ENCODE data around the gene CD99. TPM values are rescaled to one million over a fixed set of nuclear protein-coding genes. Genes with fewer than 3 reads are reported as not detected.
A peak's percentile ranks its signal among the peaks of the same experiment; 100 is the strongest.

The CD99 gene
- total RNA-seq, 1 experiment from 2014 or later = 77.9 TPM

DNA sequence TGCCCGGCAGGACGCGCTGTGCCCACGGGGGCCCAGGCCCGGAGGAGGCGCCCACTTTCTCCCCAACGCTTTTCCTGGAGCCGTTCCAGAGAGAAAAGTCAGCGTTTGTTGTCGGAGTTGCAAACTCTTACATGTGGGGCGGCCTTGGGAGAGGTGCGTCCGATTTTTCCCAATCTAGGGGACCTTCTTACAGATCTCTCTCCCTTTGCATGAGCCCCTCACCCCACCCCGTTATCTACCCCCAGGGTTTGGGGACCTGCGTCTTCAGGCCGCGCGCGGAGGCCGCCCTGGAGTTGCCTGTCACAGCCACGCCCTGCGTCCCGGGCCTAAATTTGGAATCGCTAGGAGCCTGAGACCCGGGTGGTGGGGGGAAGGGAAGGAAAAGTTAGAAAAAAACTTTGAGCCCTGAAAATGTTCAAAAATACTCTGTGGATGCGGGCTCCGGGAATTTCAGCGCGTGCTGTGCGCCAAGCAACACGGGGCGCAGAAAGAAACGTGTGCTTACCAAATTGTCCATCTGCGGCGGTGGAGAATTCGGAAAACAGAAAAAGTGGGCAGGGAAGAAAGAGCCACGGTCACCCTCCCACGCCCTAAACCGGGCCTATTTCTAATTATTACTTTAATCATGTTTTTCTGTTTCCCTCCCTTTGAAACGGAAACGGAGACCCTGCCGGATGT is 587 bp downstream of the CD99 start (continued):
- TF ChIP-seq MYBL2 (CRISPR knock-in tag; IDR thresholded peaks at IDR 0.05) = no peak
- no peak for TF ChIP-seq ZNF219 (CRISPR knock-in tag; IDR thresholded peaks at IDR 0.05; ENCODE audit: borderline replicate concordance)
- TF ChIP-seq, protein P1, sequence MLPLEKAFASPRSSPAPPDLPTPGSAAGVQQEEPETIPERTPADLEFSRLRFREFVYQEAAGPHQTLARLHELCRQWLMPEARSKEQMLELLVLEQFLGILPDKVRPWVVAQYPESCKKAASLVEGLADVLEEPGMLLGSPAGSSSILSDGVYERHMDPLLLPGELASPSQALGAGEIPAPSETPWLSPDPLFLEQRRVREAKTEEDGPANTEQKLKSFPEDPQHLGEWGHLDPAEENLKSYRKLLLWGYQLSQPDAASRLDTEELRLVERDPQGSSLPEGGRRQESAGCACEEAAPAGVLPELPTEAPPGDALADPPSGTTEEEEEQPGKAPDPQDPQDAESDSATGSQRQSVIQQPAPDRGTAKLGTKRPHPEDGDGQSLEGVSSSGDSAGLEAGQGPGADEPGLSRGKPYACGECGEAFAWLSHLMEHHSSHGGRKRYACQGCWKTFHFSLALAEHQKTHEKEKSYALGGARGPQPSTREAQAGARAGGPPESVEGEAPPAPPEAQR (CRISPR knock-in tag; IDR thresholded peaks at IDR 0.05) = no peak
- TF ChIP-seq GRHL2 (CRISPR knock-in tag; IDR thresholded peaks at IDR 0.05; ENCODE audit: insufficient replicate concordance, severe bottlenecking) = no peak
- TF ChIP-seq ZNF263 (CRISPR knock-in tag; IDR thresholded peaks at IDR 0.05; ENCODE audit: low read depth) = no peak

DNA sequence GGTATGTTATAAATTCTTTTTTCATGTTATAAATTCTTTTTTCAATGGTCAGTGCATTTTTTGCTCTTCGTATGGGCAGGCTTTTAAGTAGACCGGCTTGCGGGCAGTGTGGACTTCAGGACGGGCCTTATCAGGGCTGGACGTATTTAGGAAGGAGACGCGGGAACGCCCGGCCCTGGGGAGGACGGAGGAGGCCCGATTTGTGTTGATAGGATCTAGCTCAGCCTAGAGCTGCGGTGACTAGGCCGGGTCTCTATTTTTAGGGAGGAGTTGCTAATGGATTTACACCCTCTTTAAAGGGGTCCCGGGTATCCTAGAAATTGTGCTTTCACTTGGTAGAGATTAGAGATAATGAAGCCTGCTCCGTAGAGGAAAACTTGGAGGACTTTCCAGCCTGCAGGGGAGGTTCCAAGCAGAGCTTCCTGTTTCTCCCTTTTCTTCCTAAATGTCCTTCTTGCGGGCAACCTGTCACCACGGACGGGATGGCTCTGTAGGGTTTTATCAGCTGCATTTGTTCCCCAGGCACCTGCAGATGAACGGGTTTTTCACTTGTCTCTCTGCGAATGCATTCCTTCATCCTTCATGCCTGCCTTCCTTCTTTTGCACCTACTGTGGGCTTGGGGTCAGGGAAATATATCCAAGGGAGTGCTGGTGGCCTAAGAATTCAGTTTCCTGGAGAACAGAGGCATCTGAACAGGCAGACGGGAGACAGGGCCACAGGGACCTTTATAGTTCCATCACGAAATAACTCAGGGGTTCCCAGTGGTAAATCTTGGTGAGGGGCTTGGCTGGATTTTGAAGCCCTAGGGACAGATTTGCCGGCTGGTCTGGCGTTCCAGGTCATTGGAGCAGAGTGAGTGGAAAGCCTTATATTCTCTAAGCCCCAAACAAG is 1.4 kb downstream of the CD99 start:
- ATAC-seq = 0 out of 2 replicates have a peak, but pooled peaks have one; percentile 5
- H3K4me1 Mint-ChIP-seq = peaks cover 34% of the 10 kb centered on the region
- DNase-seq (ENCODE audit: low spot score) = no peak
- TF ChIP-seq SOX15 (CRISPR knock-in tag; IDR thresholded peaks at IDR 0.05) (no peak), ZNF423 (CRISPR knock-in tag; IDR thresholded peaks at IDR 0.05) (no peak), GRHL2 (CRISPR knock-in tag; IDR thresholded peaks at IDR 0.05; ENCODE audit: insufficient replicate concordance, severe bottlenecking) (no peak), JUN (CRISPR knock-in tag; IDR thresholded peaks at IDR 0.05) (no peak), ZNF263 (CRISPR knock-in tag; IDR thresholded peaks at IDR 0.05; ENCODE audit: low read depth) (no peak), TEAD4 (CRISPR knock-in tag; IDR thresholded peaks at IDR 0.05) (no peak), CBFB (CRISPR knock-in tag; IDR thresholded peaks at IDR 0.05; ENCODE audit: low read depth) (no peak), ZNF138 (CRISPR knock-in tag; conservative IDR thresholded peaks at IDR 0.05) (no peak), ELF4 (CRISPR knock-in tag; IDR thresholded peaks at IDR 0.05; ENCODE audit: low read depth) (no peak), RORB (CRISPR knock-in tag; IDR thresholded peaks at IDR 0.05) (no peak), FOXJ3 (CRISPR knock-in tag; IDR thresholded peaks at IDR 0.05; ENCODE audit: borderline replicate concordance) (no peak), EMX1 (CRISPR knock-in tag; IDR thresholded peaks at IDR 0.05) (no peak), PRRX2 (CRISPR knock-in tag; IDR thresholded peaks at IDR 0.05) (no peak), MXD4 (CRISPR knock-in tag; IDR thresholded peaks at IDR 0.05; ENCODE audit: borderline replicate concordance) (no peak)
- TF ChIP-seq, protein P1 (CRISPR knock-in tag; IDR thresholded peaks at IDR 0.05) = no peak
- TF ChIP-seq, protein P2, sequence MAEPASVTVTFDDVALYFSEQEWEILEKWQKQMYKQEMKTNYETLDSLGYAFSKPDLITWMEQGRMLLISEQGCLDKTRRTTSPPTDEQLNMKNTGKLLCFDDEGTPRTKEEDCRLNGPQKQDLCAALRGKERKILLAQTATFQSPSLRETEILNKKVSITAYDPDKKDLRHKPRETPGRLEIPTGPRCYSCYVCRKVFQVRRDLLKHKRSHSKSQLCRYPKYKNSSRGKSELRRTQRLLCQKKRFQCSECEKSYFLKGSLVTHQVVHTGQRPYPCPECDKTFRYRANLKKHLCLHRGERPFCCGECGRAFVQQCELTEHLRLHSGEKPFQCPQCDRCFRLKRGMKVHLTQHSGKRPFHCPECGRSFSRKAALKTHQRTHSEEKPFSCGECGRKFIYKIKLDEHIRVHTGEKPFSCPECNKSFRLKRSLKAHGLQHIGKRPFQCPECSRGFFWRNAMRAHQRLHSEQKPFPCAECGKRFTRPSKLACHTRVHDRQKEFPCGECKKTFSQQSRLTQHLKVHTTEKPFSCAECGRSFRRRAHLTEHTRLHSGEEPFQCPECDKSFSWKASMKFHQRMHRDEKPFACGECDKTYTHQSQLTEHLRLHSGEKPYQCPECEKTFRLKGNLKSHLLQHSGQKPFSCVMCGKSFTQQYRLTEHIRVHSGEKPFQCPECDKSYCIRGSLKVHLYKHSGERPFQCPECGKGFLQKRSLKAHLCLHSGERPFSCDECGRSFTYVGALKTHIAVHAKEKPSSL (CRISPR knock-in tag; conservative IDR thresholded peaks at IDR 0.05) = no peak
- TF ChIP-seq, protein P3, sequence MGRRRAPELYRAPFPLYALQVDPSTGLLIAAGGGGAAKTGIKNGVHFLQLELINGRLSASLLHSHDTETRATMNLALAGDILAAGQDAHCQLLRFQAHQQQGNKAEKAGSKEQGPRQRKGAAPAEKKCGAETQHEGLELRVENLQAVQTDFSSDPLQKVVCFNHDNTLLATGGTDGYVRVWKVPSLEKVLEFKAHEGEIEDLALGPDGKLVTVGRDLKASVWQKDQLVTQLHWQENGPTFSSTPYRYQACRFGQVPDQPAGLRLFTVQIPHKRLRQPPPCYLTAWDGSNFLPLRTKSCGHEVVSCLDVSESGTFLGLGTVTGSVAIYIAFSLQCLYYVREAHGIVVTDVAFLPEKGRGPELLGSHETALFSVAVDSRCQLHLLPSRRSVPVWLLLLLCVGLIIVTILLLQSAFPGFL (CRISPR knock-in tag; IDR thresholded peaks at IDR 0.05; ENCODE audit: borderline replicate concordance) = no peak
- TF ChIP-seq, protein P4, sequence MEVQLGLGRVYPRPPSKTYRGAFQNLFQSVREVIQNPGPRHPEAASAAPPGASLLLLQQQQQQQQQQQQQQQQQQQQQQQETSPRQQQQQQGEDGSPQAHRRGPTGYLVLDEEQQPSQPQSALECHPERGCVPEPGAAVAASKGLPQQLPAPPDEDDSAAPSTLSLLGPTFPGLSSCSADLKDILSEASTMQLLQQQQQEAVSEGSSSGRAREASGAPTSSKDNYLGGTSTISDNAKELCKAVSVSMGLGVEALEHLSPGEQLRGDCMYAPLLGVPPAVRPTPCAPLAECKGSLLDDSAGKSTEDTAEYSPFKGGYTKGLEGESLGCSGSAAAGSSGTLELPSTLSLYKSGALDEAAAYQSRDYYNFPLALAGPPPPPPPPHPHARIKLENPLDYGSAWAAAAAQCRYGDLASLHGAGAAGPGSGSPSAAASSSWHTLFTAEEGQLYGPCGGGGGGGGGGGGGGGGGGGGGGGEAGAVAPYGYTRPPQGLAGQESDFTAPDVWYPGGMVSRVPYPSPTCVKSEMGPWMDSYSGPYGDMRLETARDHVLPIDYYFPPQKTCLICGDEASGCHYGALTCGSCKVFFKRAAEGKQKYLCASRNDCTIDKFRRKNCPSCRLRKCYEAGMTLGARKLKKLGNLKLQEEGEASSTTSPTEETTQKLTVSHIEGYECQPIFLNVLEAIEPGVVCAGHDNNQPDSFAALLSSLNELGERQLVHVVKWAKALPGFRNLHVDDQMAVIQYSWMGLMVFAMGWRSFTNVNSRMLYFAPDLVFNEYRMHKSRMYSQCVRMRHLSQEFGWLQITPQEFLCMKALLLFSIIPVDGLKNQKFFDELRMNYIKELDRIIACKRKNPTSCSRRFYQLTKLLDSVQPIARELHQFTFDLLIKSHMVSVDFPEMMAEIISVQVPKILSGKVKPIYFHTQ (CRISPR knock-in tag; IDR thresholded peaks at IDR 0.05) = no peak
- TF ChIP-seq, protein P5, sequence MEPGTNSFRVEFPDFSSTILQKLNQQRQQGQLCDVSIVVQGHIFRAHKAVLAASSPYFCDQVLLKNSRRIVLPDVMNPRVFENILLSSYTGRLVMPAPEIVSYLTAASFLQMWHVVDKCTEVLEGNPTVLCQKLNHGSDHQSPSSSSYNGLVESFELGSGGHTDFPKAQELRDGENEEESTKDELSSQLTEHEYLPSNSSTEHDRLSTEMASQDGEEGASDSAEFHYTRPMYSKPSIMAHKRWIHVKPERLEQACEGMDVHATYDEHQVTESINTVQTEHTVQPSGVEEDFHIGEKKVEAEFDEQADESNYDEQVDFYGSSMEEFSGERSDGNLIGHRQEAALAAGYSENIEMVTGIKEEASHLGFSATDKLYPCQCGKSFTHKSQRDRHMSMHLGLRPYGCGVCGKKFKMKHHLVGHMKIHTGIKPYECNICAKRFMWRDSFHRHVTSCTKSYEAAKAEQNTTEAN (CRISPR knock-in tag; IDR thresholded peaks at IDR 0.05) = no peak
- peaks cover 55% of the 10 kb centered on the region for H3K27me3 Mint-ChIP-seq (ENCODE audit: low read depth)
- H3K27ac Mint-ChIP-seq = no peak overlapping the region
- CTCF ChIA-PET = no interaction called here
- POLR2A ChIA-PET = no interaction called here
- H3K36me3 Mint-ChIP-seq = no peaks in the 10 kb centered on the region
- peak overlapping the region; percentile 80 for H3K4me3 Mint-ChIP-seq
- H3K9me3 Mint-ChIP-seq = no peaks in the 10 kb centered on the region

All from WTC11 (cell line).